ENCODE data around the gene PTPN12.

DNA sequence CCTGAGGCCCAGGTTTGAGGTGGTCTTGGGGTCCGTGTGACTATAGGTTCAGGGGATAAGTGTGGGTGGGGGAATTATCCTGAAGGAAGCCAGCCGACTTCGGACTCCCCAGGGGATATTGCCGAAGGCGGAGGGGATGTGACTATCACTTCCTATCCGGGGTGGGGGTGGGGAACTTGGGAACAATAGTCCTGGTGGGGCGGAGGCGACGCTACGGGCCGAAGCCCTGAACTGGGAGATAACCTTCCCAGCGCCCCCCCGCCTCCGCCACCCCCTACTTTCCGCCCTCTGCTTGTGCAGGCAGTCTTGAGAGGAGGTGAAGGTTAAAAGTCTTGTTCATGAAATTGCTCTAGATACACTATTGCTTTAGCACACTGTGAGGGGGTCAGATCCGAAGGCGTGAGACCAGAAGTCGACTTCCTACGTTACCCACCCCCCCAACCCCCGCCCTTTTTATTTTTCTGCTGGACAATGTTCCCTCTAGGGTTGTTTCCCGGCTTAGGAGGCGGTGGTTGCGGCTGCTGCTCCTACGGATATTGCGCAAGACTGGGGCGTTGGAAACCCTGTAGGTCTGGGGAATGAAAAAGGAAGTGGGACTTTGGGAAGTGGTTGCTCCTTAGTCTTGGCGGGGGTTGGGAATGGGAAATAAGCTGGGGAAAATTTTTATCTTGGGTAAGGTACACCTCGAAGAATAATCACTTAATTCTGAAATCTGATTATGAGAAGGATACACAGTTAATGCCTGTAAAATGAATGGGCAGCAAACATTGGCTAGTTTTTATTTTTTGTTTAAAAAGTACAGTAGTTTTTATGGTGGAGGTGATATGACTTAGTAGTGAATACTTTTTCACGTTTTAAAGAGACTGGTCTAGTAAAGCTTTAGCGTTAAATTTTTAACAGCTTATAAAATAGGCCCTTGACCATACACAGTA lies 1.5 kb downstream of the PTPN12 start:
- TF ChIP-seq, protein P1, sequence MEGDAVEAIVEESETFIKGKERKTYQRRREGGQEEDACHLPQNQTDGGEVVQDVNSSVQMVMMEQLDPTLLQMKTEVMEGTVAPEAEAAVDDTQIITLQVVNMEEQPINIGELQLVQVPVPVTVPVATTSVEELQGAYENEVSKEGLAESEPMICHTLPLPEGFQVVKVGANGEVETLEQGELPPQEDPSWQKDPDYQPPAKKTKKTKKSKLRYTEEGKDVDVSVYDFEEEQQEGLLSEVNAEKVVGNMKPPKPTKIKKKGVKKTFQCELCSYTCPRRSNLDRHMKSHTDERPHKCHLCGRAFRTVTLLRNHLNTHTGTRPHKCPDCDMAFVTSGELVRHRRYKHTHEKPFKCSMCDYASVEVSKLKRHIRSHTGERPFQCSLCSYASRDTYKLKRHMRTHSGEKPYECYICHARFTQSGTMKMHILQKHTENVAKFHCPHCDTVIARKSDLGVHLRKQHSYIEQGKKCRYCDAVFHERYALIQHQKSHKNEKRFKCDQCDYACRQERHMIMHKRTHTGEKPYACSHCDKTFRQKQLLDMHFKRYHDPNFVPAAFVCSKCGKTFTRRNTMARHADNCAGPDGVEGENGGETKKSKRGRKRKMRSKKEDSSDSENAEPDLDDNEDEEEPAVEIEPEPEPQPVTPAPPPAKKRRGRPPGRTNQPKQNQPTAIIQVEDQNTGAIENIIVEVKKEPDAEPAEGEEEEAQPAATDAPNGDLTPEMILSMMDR (IDR thresholded peaks at IDR 0.05; ENCODE audit: low read depth, low read length): no peak
- TF ChIP-seq POLR2A (IDR thresholded peaks at IDR 0.05; ENCODE audit: extremely low read depth, insufficient read length) (no peak), MYC (IDR thresholded peaks at IDR 0.05; ENCODE audit: low read depth, low read length) (no peak)
- TF ChIP-seq, protein P2, sequence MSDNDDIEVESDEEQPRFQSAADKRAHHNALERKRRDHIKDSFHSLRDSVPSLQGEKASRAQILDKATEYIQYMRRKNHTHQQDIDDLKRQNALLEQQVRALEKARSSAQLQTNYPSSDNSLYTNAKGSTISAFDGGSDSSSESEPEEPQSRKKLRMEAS (IDR thresholded peaks at IDR 0.05; ENCODE audit: low read depth, low read length): no peak

All from NB4 (cell line).